Kidney (tissue), 14 donors: Measurements from ENCODE around the gene NR5A1. TPM values are rescaled to one million over a fixed set of nuclear protein-coding genes. Genes with fewer than 3 reads are reported as not detected.

Experiments
- DNase-seq, 5 donors: peaks; one replicate each; pipeline ENCODE4 v3.0.0-alpha.2; 2013 to 2020
- FAIRE-seq: peaks from 2 replicates; lab custom pipeline; 2012; peaks lifted over from hg19 to GRCh38; lab: Jason Lieb, UNC
- H3K27ac ChIP-seq, 2 donors: one replicate each; pipeline ENCODE4 v1.7.0; 2013; ENCODE audit warnings: low read depth in 2 of 2, low read length in 2 of 2, inconsistent platforms in 1 of 2
- H3K27me3 ChIP-seq: one replicate; pipeline ENCODE4 v1.7.1; 2013; ENCODE audit warnings: low read length, inconsistent platforms; ENCODE audit not compliant: control insufficient read depth, insufficient read depth
- H3K36me3 ChIP-seq, 3 donors: one replicate each; pipeline versions ENCODE4 v1.7.0 to v1.7.1; 2013; ENCODE audit warnings: low read length in 3 of 3, control low read depth in 1 of 3, inconsistent platforms in 1 of 3; ENCODE audit not compliant: insufficient read depth in 3 of 3, control insufficient read depth in 2 of 3
- H3K4me1 ChIP-seq, 3 donors: one replicate each; pipeline versions ENCODE4 v1.7.0 to v1.7.1; 2013; ENCODE audit warnings: low read length in 3 of 3, inconsistent platforms in 1 of 3, low read depth in 1 of 3; ENCODE audit not compliant: control insufficient read depth in 2 of 3, insufficient read depth in 2 of 3
- H3K4me3 ChIP-seq, 3 donors: one replicate each; pipeline versions ENCODE4 v1.7.0 to v1.8.1; 2013; ENCODE audit warnings: low read length in 3 of 3, control low read depth in 1 of 3, inconsistent platforms in 1 of 3
- H3K9ac ChIP-seq, 3 donors: one replicate each; pipeline versions ENCODE4 v1.7.0 to v1.7.1; 2013; ENCODE audit warnings: low read length in 3 of 3, control low read depth in 1 of 3, inconsistent platforms in 1 of 3
- H3K9me3 ChIP-seq, 3 donors: one replicate each; pipeline versions ENCODE4 v1.7.0 to v1.7.1; 2013; ENCODE audit warnings: low read length in 3 of 3, control low read depth in 1 of 3, inconsistent platforms in 1 of 3; ENCODE audit not compliant: control insufficient read depth in 2 of 3, insufficient read depth in 1 of 3
- intact Hi-C: fragments of 100-400 bp; cut with DNase I; formaldehyde crosslinking; loops from one replicate; pipeline ENCODE4 v1.11.1; 2022
- polyA plus RNA-seq: library from polyadenylated mRNA; stranded (reverse); fragments of 350-450 nt; fragmentation: Illumina TruSeq; extraction: RNeasy Lipid Tissue Mini Kit (QIAGEN cat#74804); gene quantifications from one replicate; pipeline ENCODE4 v1.2.3, GENCODE V29; 2014; ENCODE audit warnings: low read depth, low replicate concordance; ENCODE audit not compliant: insufficient read depth
- total RNA-seq: library from RNA; stranded (reverse); fragmentation: NEBNext Ultra II Directional; extraction: Animal tissue kit (Norgen Biotek cat#: 25700); gene quantifications from one replicate; pipeline ENCODE4 v1.2.1, GENCODE V29; 2021
- TF ChIP-seq, protein P1 (sequence below): IDR thresholded peaks from 3 replicates; pipeline ENCODE4 v1.5.1; 2012; ENCODE audit warnings: mild to moderate bottlenecking, moderate library complexity, borderline replicate concordance; ENCODE audit not compliant: insufficient read depth; ENCODE audit errors: extremely low read depth
- donor health status: control.
- donor health status: control.
- donor health status: control.
- donor health status: control.
- donor health status: control.
- donor health status: DM: yes; HTN: yes; CAD: no.
- donor health status: Normal renal cell carcinoma (clear cell type).

NR5A1 gene
- total and polyA plus RNA-seq, 2 donors from 2014 or later, result not detected

DNA sequence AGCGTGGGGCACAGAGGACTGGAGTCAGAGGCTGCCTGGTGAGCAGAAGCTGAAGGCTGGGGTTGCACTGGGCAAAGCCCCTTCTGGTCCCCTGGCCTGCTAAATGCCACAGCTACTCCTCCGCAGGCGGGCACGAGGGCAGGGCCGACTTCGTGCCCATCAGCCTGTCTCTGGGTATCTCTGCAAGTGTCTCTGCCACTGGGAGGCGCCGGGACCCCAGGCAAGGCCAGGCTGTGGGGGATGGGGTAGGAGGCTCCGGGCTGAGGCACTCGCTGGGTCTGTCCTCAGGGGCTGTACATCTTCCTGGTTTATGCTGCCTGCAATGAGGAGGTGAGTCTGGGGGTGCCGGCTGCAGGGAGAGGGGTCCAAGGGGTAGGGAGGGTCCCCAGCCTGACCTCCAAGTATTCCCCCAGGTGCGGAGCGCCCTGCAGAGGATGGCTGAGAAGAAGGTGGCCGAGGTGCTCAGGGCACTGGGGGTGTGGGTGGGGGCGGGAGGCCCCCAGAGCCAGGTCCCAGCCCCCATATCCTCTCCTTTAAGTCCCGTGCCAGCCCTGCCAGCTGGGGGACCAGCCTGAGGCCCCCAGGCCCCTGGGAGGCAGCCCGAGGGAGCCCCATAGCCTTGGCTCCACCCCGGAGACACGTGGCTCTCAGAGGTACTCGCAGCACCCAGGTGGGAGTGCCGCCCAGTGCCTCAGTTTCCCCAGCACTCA lies 31.9 kb downstream of the NR5A1 start:
- Histone ChIP-seq H3K4me3 (no peak overlapping the region), H3K4me1 (no peaks in the 10 kb centered on the region), H3K9me3 (no peaks in the 10 kb centered on the region), H3K27me3 (peaks cover 11% of the 10 kb centered on the region), H3K36me3 (no peaks in the 10 kb centered on the region), H3K9ac (no peak overlapping the region), H3K27ac (no peak overlapping the region)
- TF ChIP-seq, protein P1, sequence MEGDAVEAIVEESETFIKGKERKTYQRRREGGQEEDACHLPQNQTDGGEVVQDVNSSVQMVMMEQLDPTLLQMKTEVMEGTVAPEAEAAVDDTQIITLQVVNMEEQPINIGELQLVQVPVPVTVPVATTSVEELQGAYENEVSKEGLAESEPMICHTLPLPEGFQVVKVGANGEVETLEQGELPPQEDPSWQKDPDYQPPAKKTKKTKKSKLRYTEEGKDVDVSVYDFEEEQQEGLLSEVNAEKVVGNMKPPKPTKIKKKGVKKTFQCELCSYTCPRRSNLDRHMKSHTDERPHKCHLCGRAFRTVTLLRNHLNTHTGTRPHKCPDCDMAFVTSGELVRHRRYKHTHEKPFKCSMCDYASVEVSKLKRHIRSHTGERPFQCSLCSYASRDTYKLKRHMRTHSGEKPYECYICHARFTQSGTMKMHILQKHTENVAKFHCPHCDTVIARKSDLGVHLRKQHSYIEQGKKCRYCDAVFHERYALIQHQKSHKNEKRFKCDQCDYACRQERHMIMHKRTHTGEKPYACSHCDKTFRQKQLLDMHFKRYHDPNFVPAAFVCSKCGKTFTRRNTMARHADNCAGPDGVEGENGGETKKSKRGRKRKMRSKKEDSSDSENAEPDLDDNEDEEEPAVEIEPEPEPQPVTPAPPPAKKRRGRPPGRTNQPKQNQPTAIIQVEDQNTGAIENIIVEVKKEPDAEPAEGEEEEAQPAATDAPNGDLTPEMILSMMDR, result no peak
- FAIRE-seq (no peak), DNase-seq (no peak)
- intact Hi-C loops, result no loop called here

DNA sequence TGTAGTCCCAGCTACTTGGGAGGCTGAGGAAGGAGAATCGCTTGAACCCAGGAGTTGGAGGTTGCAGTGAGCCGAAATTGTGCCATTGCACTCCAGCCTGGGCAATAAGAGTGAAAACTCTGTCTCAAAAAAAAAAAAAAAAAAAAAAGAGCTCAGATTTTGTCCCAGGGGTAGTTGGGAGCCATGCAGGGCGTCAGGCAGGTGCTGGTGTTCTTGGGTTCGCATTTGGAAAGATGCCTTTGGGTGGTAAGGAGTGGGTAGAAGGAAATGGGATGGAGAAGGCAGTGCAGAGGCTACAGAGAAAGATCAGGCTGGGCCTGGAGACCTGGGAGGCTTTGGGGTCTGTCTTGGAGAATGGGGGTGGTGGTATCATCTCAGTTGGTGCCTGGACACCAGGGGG lies 33.0 kb downstream of the NR5A1 start:
- Histone ChIP-seq H3K4me3 (no peak overlapping the region), H3K27ac (no peak overlapping the region), H3K9ac (no peak overlapping the region), H3K9me3 (no peaks in the 10 kb centered on the region), H3K4me1 (no peaks in the 10 kb centered on the region), H3K27me3 (peaks cover 5% of the 10 kb centered on the region), H3K36me3 (no peaks in the 10 kb centered on the region)
- intact Hi-C loops, result no loop called here
- DNase-seq (no peak), FAIRE-seq (no peak)
- TF ChIP-seq, protein P1, result no peak

DNA sequence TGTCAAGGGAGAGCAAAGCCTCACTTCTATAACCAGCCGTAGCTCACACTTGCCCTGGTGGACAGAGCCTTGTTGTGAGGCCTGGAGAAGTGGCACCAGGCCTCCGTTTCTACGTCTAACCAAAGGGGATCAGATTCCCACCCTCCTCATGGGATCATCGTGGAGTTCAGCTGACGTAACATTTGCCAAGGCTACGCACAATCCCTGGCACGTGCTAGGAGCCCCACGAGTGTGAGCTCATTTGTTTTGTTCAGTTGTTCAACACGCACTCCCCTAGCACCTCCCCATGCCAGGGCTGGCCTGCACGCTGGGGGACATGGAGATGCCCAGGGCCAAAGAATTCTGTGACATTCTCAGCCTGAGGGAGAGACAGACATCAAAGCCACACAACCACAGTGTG lies 33.9 kb downstream of the NR5A1 start:
- FAIRE-seq (no peak), DNase-seq (no peak)
- no peaks in the 10 kb centered on the region for H3K36me3 ChIP-seq
- no peak overlapping the region for H3K4me3 ChIP-seq
- no peaks in the 10 kb centered on the region for H3K9me3 ChIP-seq
- TF ChIP-seq, protein P1, result no peak
- H3K27ac ChIP-seq, result no peak overlapping the region
- H3K4me1 ChIP-seq, result no peaks in the 10 kb centered on the region
- H3K27me3 ChIP-seq, result no peaks in the 10 kb centered on the region
- intact Hi-C loops, result no loop called here
- H3K9ac ChIP-seq, result no peak overlapping the region
